Endothelial cell of umbilical vein (primary cell): Measurements from ENCODE around the gene SCYL1. TPM values are rescaled to one million over a fixed set of nuclear protein-coding genes. Genes with fewer than 3 reads are reported as not detected.

Source experiments
- BruUV-seq: library from RNA; stranded (reverse); fragments of 400-500 nt; replicated peaks from 2 replicates; lab custom pipeline; 2021; lab: Mats Ljungman, UMichigan
- CTCF ChIA-PET: fragments of 300-600, 350-600 bp; sonication (Branson Sonifier 250); formaldehyde crosslinking; loops from one replicate; lab custom pipeline; 2021; ENCODE audit warnings: antibody characterized with exemption, inconsistent platforms; lab: Charles Lee
- POLR2A ChIA-PET: fragments of 300-600, 350-600 bp; sonication (Branson Sonifier 250); formaldehyde crosslinking; loops from one replicate; lab custom pipeline; 2021; ENCODE audit warnings: antibody characterized with exemption, inconsistent platforms; lab: Charles Lee
- DNase-seq: peaks from one replicate; pipeline ENCODE4 v3.0.0-alpha.2; 2011; ENCODE audit warnings: low read depth, low spot score
- FAIRE-seq: peaks from 2 replicates; lab custom pipeline; 2011; peaks lifted over from hg19 to GRCh38; lab: Jason Lieb, UNC
- H2AFZ ChIP-seq: 2 replicates; pipeline ENCODE4 v1.6.0; 2012; ENCODE audit warnings: low read depth, low read length, control low read depth, inconsistent platforms
- H3K27ac ChIP-seq: 2 replicates; pipeline ENCODE4 v1.5.1; 2011; ENCODE audit warnings: low read depth, mild to moderate bottlenecking, control low read depth, low read length, moderate library complexity; ENCODE audit not compliant: insufficient read depth
- H3K27me3 ChIP-seq, 2 experiments: 2 replicates each; pipeline versions ENCODE4 v1.6.0 to v1.6.1; 2011; ENCODE audit warnings: low read length in 2 of 2, mixed read lengths in 1 of 2; ENCODE audit not compliant: control insufficient read depth in 2 of 2, insufficient read depth in 2 of 2
- H3K36me3 ChIP-seq, 2 experiments: 2 replicates in 1 of 2; 3 replicates in 1 of 2; pipeline ENCODE4 v1.5.1; 2011; ENCODE audit warnings: low read length in 2 of 2, mild to moderate bottlenecking in 1 of 2, moderate library complexity in 1 of 2; ENCODE audit not compliant: control insufficient read depth in 2 of 2, insufficient read depth in 2 of 2; ENCODE audit errors: extremely low read depth in 1 of 2
- H3K4me1 ChIP-seq: 3 replicates; pipeline ENCODE4 v1.5.1; 2011; ENCODE audit warnings: mild to moderate bottlenecking, low read length; ENCODE audit not compliant: control insufficient read depth, insufficient read depth; ENCODE audit errors: extremely low read depth
- H3K4me2 ChIP-seq: 2 replicates; pipeline ENCODE4 v1.6.1; 2011; ENCODE audit warnings: low read length, control low read depth, mixed read lengths; ENCODE audit not compliant: insufficient read depth
- H3K4me3 ChIP-seq, 3 experiments: fragments of 200-600 bp in 1 of 3; sonication (generic), shearing (Covaris generic) in 1 of 3; replicated peaks in 1 of 3; 2 replicates each; pipeline ENCODE4 v1.5.1; 2011 to 2016; ENCODE audit warnings: control low read depth in 3 of 3, low read length in 3 of 3, mild to moderate bottlenecking in 2 of 3, inconsistent platforms in 1 of 3, low read depth in 1 of 3, moderate library complexity in 1 of 3; ENCODE audit not compliant: insufficient read depth in 1 of 3
- H3K79me2 ChIP-seq: 2 replicates; pipeline ENCODE4 v1.6.0; 2012; ENCODE audit warnings: low read length, inconsistent platforms; ENCODE audit not compliant: control insufficient read depth, insufficient read depth
- H3K9ac ChIP-seq: replicated peaks from 2 replicates; pipeline ENCODE3; 2011; ENCODE audit warnings: low read length, control low read depth; ENCODE audit not compliant: insufficient read depth; ENCODE audit errors: extremely low read depth
- H3K9me1 ChIP-seq: replicated peaks from 3 replicates; pipeline ENCODE4 v1.6.0; 2011; ENCODE audit warnings: mild to moderate bottlenecking, low read length; ENCODE audit not compliant: control insufficient read depth, insufficient read depth; ENCODE audit errors: extremely low read depth
- H3K9me3 ChIP-seq: replicated peaks from 2 replicates; pipeline ENCODE4 v1.5.1; 2012; ENCODE audit warnings: low read length, inconsistent platforms; ENCODE audit not compliant: control insufficient read depth, insufficient read depth
- H4K20me1 ChIP-seq: replicated peaks from 2 replicates; pipeline ENCODE3; 2011; ENCODE audit warnings: mild to moderate bottlenecking, low read length; ENCODE audit not compliant: control insufficient read depth, insufficient read depth; ENCODE audit errors: extremely low read depth
- CTCF ChIP-seq, 2 donors: IDR thresholded peaks; 1 replicate in 1 of 2; 2 replicates in 1 of 2; pipeline ENCODE4 v1.5.1; 2011; ENCODE audit warnings: low read length in 2 of 2, mild to moderate bottlenecking in 2 of 2, moderate library complexity in 2 of 2, control low read depth in 1 of 2, inconsistent platforms in 1 of 2, low read depth in 1 of 2; ENCODE audit not compliant: insufficient read depth in 1 of 2; ENCODE audit errors: extremely low read depth in 1 of 2
- FOS ChIP-seq: IDR thresholded peaks from 2 replicates; pipeline ENCODE4 v1.6.1; 2011; ENCODE audit warnings: mild to moderate bottlenecking, low read length, moderate library complexity, borderline replicate concordance; ENCODE audit not compliant: insufficient read depth
- dilution Hi-C: fragments of 300-500 bp; cut with MboI; formaldehyde crosslinking; loops from one replicate; pipeline ENCODE4 v1.15.0; 2019; ENCODE audit warnings: low sequenced_read_pairs; ENCODE audit not compliant: extremely low pct_ligation_motif_present
- intact Hi-C: fragments of 100-400 bp; cut with micrococcal nuclease; formaldehyde crosslinking; loops from one replicate; pipeline ENCODE4 v1.10.0; 2022
- polyA plus RNA-seq, 4 experiments: library from polyadenylated mRNA; depleted of rRNA in 3 of 4; stranded (reverse) in 3 of 4; unstranded in 1 of 4; fragments of >200 nt; gene quantifications; 2 replicates each; pipeline versions ENCODE4 v1.2.1 to v1.2.3, GENCODE V29; 2011 to 2012; ENCODE audit warnings: missing spikeins in 1 of 4
- total RNA-seq: library from RNA; stranded (reverse); gene quantifications from 2 replicates; pipeline ENCODE4 v1.2.3, GENCODE V29; 2021

The SCYL1 gene
- total and polyA plus RNA-seq, 2 donors (not counting 3 experiments of a cell fraction or from before 2014, with no cell fraction given) = 88.2 to 126 TPM

- TF ChIP-seq CTCF (IDR thresholded peaks at IDR 0.05; ENCODE audit: extremely low read depth in 1 of 2, insufficient read depth in 1 of 2, low read depth in 1 of 2, low read length in 2 of 2) (no peak), FOS (no peak)
- Histone ChIP-seq H3K4me1 (peaks cover 56% of the 10 kb centered on the region), H3K9ac (peak overlapping the region; percentile 57), H3K36me3 (no peaks in the 10 kb centered on the region), H3K9me3 (no peaks in the 10 kb centered on the region), H2AFZ (no peak overlapping the region), H3K4me3 (no peak overlapping the region), H4K20me1 (no peaks in the 10 kb centered on the region), H3K27me3 (no peaks in the 10 kb centered on the region), H3K27ac (peak overlapping the region; percentile 78), H3K4me2 (peak overlapping the region; percentile 44), H3K79me2 (peaks cover 16% of the 10 kb centered on the region), H3K9me1 (no peaks in the 10 kb centered on the region)
- BruUV-seq = no TSS peak
- ChIA-PET CTCF (interaction anchor here (0.7 to 4.3 kb wide), 10 partner anchors 8 to 55 kb away, joined by 3 to 54 read pairs (median 6); partner anchors contain the start of genes FAM89B, PCNX3 and ZNRD2), POLR2A (interaction anchor here (0.8 kb wide), 1 partner anchor 10 kb away, joined by 3 read pairs; the partner anchor contains the start of gene ZNRD2)
- intact Hi-C loops = loop anchor here (1.0 to 2.0 kb wide), 3 partner anchors 10 to 20 kb away; partner anchors contain the start of gene ZNRD2
- dilution Hi-C loops = no loop called here
- DNase-seq (peak; percentile 76), FAIRE-seq (peak; percentile 96)
These were observed 35.2 kb downstream of the SCYL1 start for GRCh38 chr11:65559951-65560537.
